Activated CD8-positive, alpha-beta memory T cell treated with anti-CD3 and anti-CD28 coated beads, Interleukin-2, amount 50 U/mL, for 1 hour (primary cell): ENCODE measurements around the gene ALDH1L1.

Source experiments
- DNase-seq: peaks from one replicate; pipeline ENCODE4 v3.0.0-alpha.2; 2020; ENCODE audit errors: extremely low read depth

The ALDH1L1 gene

GRCh38 chr3:126194713-126195305, 14.4 kb upstream of the ALDH1L1 start:
- DNase-seq: no peak

- no peak for DNase-seq
Measured at GRCh38 chr3:126191246-126191645, 10.9 kb upstream of the ALDH1L1 start.

GRCh38 chr3:126187920-126188319, 7.5 kb upstream of the ALDH1L1 start:
- DNase-seq: no peak

GRCh38 chr3:126186749-126187148, 6.4 kb upstream of the ALDH1L1 start:
- no peak for DNase-seq

- DNase-seq: no peak
Measured at GRCh38 chr3:126186271-126186670, 5.9 kb upstream of the ALDH1L1 start.

GRCh38 chr3:126184465-126185000, 4.1 kb upstream of the ALDH1L1 start:
- no peak for DNase-seq

- DNase-seq: no peak
Measured at GRCh38 chr3:126181398-126181725, 976 bp upstream of the ALDH1L1 start.

- DNase-seq: no peak
Measured at GRCh38 chr3:126179825-126180476, 435 bp downstream of the ALDH1L1 start.

GRCh38 chr3:126170073-126170777, 10.2 kb downstream of the ALDH1L1 start:
- DNase-seq: no peak

GRCh38 chr3:126167566-126167965, 12.8 kb downstream of the ALDH1L1 start:
- no peak for DNase-seq

- no peak for DNase-seq
Measured at GRCh38 chr3:126166009-126166408, 14.4 kb downstream of the ALDH1L1 start.

GRCh38 chr3:126161309-126161708, 19.1 kb downstream of the ALDH1L1 start:
- DNase-seq: no peak

GRCh38 chr3:126160243-126161210, 19.9 kb downstream of the ALDH1L1 start:
- no peak for DNase-seq

GRCh38 chr3:126159476-126159875, 20.9 kb downstream of the ALDH1L1 start:
- no peak for DNase-seq

GRCh38 chr3:126158912-126159454, 21.4 kb downstream of the ALDH1L1 start:
- DNase-seq: no peak

- DNase-seq: no peak
Measured at GRCh38 chr3:126158016-126158911, 22.1 kb downstream of the ALDH1L1 start.

- DNase-seq: no peak
Measured at GRCh38 chr3:126157083-126157768, 23.2 kb downstream of the ALDH1L1 start.

GRCh38 chr3:126156468-126156867, 23.9 kb downstream of the ALDH1L1 start:
- DNase-seq: no peak

- DNase-seq: no peak
Measured at GRCh38 chr3:126155819-126156218, 24.6 kb downstream of the ALDH1L1 start.

GRCh38 chr3:126155280-126155640, 25.1 kb downstream of the ALDH1L1 start:
- DNase-seq: no peak
